ENCODE measurements around the gene BCL7C. TPM values are rescaled to one million over a fixed set of nuclear protein-coding genes. Genes with fewer than 3 reads are reported as not detected.

BCL7C gene
- total and polyA plus RNA-seq, 2 of the 13 experiments (the other 11 are each of a cell fraction or from before 2014, with no cell fraction given) = 17.7 to 33.8 TPM

GRCh38 chr16:30921748-30922419 lies 28.0 kb upstream of the BCL7C start (continued):
- TF ChIP-seq DMTF1 (CRISPR knock-in tag; IDR thresholded peaks at IDR 0.05) (peak; percentile 61; the same call in 1 of the 2 replicates), ZNF276 (CRISPR knock-in tag; IDR thresholded peaks at IDR 0.05; ENCODE audit: low read depth) (peak; percentile 95; the same call in 1 of the 2 replicates), ZMYM3 (CRISPR knock-in tag; IDR thresholded peaks at IDR 0.05) (peak; percentile 99), ARHGAP35 (CRISPR knock-in tag; IDR thresholded peaks at IDR 0.05; ENCODE audit: borderline replicate concordance) (no peak; the same call in 1 of the 2 replicates), ATF3 (CRISPR knock-in tag; IDR thresholded peaks at IDR 0.05) (peak; percentile 4; the same call in 1 of the 2 replicates), ZBTB7A (CRISPR knock-in tag; IDR thresholded peaks at IDR 0.05) (peak; percentile 96), GLMP (CRISPR knock-in tag; IDR thresholded peaks at IDR 0.05; ENCODE audit: borderline replicate concordance) (no peak), ZNF614 (CRISPR knock-in tag; IDR thresholded peaks at IDR 0.05; ENCODE audit: borderline replicate concordance) (peak; percentile 76; the same call in 1 of the 2 replicates), PATZ1 (CRISPR knock-in tag; IDR thresholded peaks at IDR 0.05) (peak; percentile 85), ZNF224 (CRISPR knock-in tag; IDR thresholded peaks at IDR 0.05) (0 out of 2 replicates have a peak, but pooled peaks have one; percentile 52), ARID5B (CRISPR knock-in tag; IDR thresholded peaks at IDR 0.05) (0 out of 2 replicates have a peak, but pooled peaks have one; percentile 35), RXRA (CRISPR knock-in tag; IDR thresholded peaks at IDR 0.05) (peak; percentile 62; the same call in 1 of the 2 replicates), FOSL2 (CRISPR knock-in tag; IDR thresholded peaks at IDR 0.05) (peak; percentile 23; the same call in 1 of the 2 replicates), DNMT1 (CRISPR knock-in tag; IDR thresholded peaks at IDR 0.05) (0 out of 2 replicates have a peak, but pooled peaks have one; percentile 48), SOX13 (IDR thresholded peaks at IDR 0.05) (no peak), SOX13 (CRISPR knock-in tag; conservative IDR thresholded peaks at IDR 0.05 in 1 of 2, IDR thresholded peaks at IDR 0.05 in 1 of 2) (peak in 1 of 2 experiments; percentile 36; a peak in 2 of 4 replicates)

Measured in HepG2 (cell line).